ENCODE measurements around the gene CPNE5.

Gene CPNE5

DNA sequence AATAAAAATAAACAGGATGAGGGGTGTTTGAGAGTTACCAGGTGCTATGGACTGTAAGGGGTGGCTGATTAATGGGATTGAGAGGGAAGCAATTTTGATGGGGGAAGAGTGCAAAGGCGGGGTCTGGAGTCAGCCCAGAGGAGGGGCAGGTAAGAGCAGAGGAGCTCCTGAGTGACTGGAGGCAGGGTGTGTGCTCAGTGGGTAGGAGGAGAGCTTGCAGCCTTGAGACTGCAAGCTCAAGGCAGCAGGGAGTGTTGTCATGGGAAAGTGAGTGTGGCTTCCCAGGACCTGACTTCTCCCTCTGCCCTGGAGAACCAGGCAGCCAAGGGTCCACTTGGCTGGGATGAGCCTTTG lies 87.4 kb downstream of the CPNE5 start:
- Histone ChIP-seq H4K8ac (ENCODE audit: low read depth, low read length) (no peak overlapping the region), H3K79me2 (ENCODE audit: control insufficient read depth, insufficient read depth, low read length, poor library complexity) (no peaks in the 10 kb centered on the region), H3K36me3 (ENCODE audit: control insufficient read depth in 1 of 2, insufficient read depth in 2 of 2, low read length in 2 of 2) (no peaks in the 10 kb centered on the region), H2BK5ac (ENCODE audit: low read depth, low read length, poor library complexity) (no peak overlapping the region), H3K27ac (ENCODE audit: low read depth, low read length) (no peak overlapping the region), H3K9me3 (ENCODE audit: insufficient read depth, low read depth, low read length) (peaks cover 3% of the 10 kb centered on the region), H3K14ac (ENCODE audit: low read length) (no peak overlapping the region), H2AK5ac (ENCODE audit: low read length) (no peak overlapping the region), H3K18ac (ENCODE audit: low read length) (no peak overlapping the region), H4K91ac (ENCODE audit: low read depth, low read length) (no peak overlapping the region), H3K9ac (ENCODE audit: low read length) (no peak overlapping the region), H4K12ac (ENCODE audit: low read depth, low read length) (no peak overlapping the region), H2BK120ac (ENCODE audit: insufficient read depth, low read length, poor library complexity) (no peak overlapping the region), H3K4me1 (ENCODE audit: control insufficient read depth in 1 of 2, insufficient read depth in 2 of 2, low read length in 2 of 2) (peaks cover 3 to 7% of the 10 kb centered on the region in 2 experiments), H3K4me2 (ENCODE audit: low read length) (no peak overlapping the region), H3K79me1 (ENCODE audit: low read length) (no peaks in the 10 kb centered on the region), H2BK12ac (ENCODE audit: low read length) (no peak overlapping the region), H3K4ac (ENCODE audit: low read depth, low read length) (no peak overlapping the region), H3K4me3 (ENCODE audit: low read depth, low read length) (no peak overlapping the region), H3K27me3 (ENCODE audit: insufficient read depth, low read length) (no peaks in the 10 kb centered on the region), H3K23ac (ENCODE audit: low read length) (no peak overlapping the region), H2AFZ (ENCODE audit: insufficient read depth, low read length, poor library complexity) (no peak overlapping the region)
- DNase-seq, result no peak
- WGBS (ENCODE audit: extremely low coverage, insufficient coverage, insufficient read length), result no CpG with 5 or more reads among the region's 1 CpG

GRCh38 chr6:36751091-36751490 lies 88.2 kb downstream of the CPNE5 start:
- no peak overlapping the region for H4K8ac ChIP-seq (ENCODE audit: low read depth, low read length)
- no peak overlapping the region for H3K4me2 ChIP-seq (ENCODE audit: low read length)
- no peak overlapping the region for H3K18ac ChIP-seq (ENCODE audit: low read length)
- no peak overlapping the region for H3K4ac ChIP-seq (ENCODE audit: low read depth, low read length)
- H3K79me1 ChIP-seq (ENCODE audit: low read length), result no peaks in the 10 kb centered on the region
- no CpG with 5 or more reads among the region's 3 CpGs for WGBS (ENCODE audit: extremely low coverage, insufficient coverage, insufficient read length)
- no peaks in the 10 kb centered on the region for H3K79me2 ChIP-seq (ENCODE audit: control insufficient read depth, insufficient read depth, low read length, poor library complexity)
- DNase-seq, result no peak
- H2BK120ac ChIP-seq (ENCODE audit: insufficient read depth, low read length, poor library complexity), result no peak overlapping the region
- no peak overlapping the region for H4K12ac ChIP-seq (ENCODE audit: low read depth, low read length)
- no peak overlapping the region for H2AK5ac ChIP-seq (ENCODE audit: low read length)
- no peak overlapping the region for H3K14ac ChIP-seq (ENCODE audit: low read length)
- no peak overlapping the region for H3K23ac ChIP-seq (ENCODE audit: low read length)
- peaks cover 3 to 7% of the 10 kb centered on the region in 2 experiments for H3K4me1 ChIP-seq (ENCODE audit: control insufficient read depth in 1 of 2, insufficient read depth in 2 of 2, low read length in 2 of 2)
- no peaks in the 10 kb centered on the region for H3K27me3 ChIP-seq (ENCODE audit: insufficient read depth, low read length)
- no peak overlapping the region for H2BK5ac ChIP-seq (ENCODE audit: low read depth, low read length, poor library complexity)
- H3K36me3 ChIP-seq (ENCODE audit: control insufficient read depth in 1 of 2, insufficient read depth in 2 of 2, low read length in 2 of 2), result no peaks in the 10 kb centered on the region
- no peak overlapping the region for H3K9ac ChIP-seq (ENCODE audit: low read length)
- H2BK12ac ChIP-seq (ENCODE audit: low read length), result no peak overlapping the region
- no peak overlapping the region for H3K27ac ChIP-seq (ENCODE audit: low read depth, low read length)
- no peak overlapping the region for H4K91ac ChIP-seq (ENCODE audit: low read depth, low read length)
- H3K9me3 ChIP-seq (ENCODE audit: insufficient read depth, low read depth, low read length), result peaks cover 3% of the 10 kb centered on the region
- H3K4me3 ChIP-seq (ENCODE audit: low read depth, low read length), result no peak overlapping the region
- no peak overlapping the region for H2AFZ ChIP-seq (ENCODE audit: insufficient read depth, low read length, poor library complexity)

DNA sequence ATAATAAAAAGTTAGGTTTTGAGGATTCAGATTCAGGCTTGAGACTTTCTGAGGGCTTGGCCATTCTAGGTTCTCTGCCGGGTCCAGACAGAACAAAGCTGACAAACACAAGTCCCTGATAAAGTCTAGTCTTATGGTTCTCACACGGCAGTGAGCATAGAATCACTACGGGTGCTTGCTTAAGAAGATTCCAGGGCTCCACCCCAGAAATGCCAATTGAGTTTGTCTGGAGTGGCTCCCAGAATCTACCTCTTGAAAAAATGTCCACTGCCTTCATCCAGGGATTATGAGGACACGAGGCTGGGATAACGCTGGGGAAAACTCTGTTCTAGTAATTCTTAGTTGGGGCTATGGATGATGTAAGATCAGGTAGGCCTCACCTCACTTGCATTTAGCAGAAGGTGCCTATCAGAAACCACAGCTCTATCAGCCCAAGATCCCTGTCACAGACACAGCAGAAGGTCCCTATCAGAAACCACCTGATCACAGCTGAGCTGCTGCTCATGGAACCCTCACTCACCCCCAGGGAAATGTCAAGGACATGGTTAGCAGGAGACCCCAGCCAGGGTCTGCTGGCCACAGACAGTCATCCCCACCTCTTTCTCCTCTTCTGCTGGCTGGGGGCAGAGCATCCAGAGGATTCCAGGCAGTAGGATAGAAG lies 89.3 kb downstream of the CPNE5 start:
- Histone ChIP-seq H3K9me3 (ENCODE audit: insufficient read depth, low read depth, low read length) (peaks cover 3% of the 10 kb centered on the region), H2BK12ac (ENCODE audit: low read length) (no peak overlapping the region), H3K36me3 (ENCODE audit: control insufficient read depth in 1 of 2, insufficient read depth in 2 of 2, low read length in 2 of 2) (no peaks in the 10 kb centered on the region), H3K79me2 (ENCODE audit: control insufficient read depth, insufficient read depth, low read length, poor library complexity) (no peaks in the 10 kb centered on the region), H3K14ac (ENCODE audit: low read length) (no peak overlapping the region), H3K27me3 (ENCODE audit: insufficient read depth, low read length) (no peaks in the 10 kb centered on the region), H2BK5ac (ENCODE audit: low read depth, low read length, poor library complexity) (no peak overlapping the region), H3K4ac (ENCODE audit: low read depth, low read length) (no peak overlapping the region), H3K27ac (ENCODE audit: low read depth, low read length) (no peak overlapping the region), H4K12ac (ENCODE audit: low read depth, low read length) (no peak overlapping the region), H4K8ac (ENCODE audit: low read depth, low read length) (no peak overlapping the region), H3K9ac (ENCODE audit: low read length) (no peak overlapping the region), H3K18ac (ENCODE audit: low read length) (no peak overlapping the region), H2BK120ac (ENCODE audit: insufficient read depth, low read length, poor library complexity) (no peak overlapping the region), H4K91ac (ENCODE audit: low read depth, low read length) (no peak overlapping the region), H3K23ac (ENCODE audit: low read length) (no peak overlapping the region), H2AFZ (ENCODE audit: insufficient read depth, low read length, poor library complexity) (no peak overlapping the region), H3K4me3 (ENCODE audit: low read depth, low read length) (no peak overlapping the region), H3K79me1 (ENCODE audit: low read length) (no peaks in the 10 kb centered on the region), H3K4me1 (ENCODE audit: control insufficient read depth in 1 of 2, insufficient read depth in 2 of 2, low read length in 2 of 2) (peaks cover 3 to 7% of the 10 kb centered on the region in 2 experiments), H2AK5ac (ENCODE audit: low read length) (no peak overlapping the region), H3K4me2 (ENCODE audit: low read length) (no peak overlapping the region)
- DNase-seq, result no peak
- WGBS (ENCODE audit: extremely low coverage, insufficient coverage, insufficient read length), result no CpG with 5 or more reads among the region's 5 CpGs

GRCh38 chr6:36746251-36746650 lies 93.0 kb downstream of the CPNE5 start:
- Histone ChIP-seq H3K23ac (ENCODE audit: low read length) (no peak overlapping the region), H4K8ac (ENCODE audit: low read depth, low read length) (no peak overlapping the region), H3K79me1 (ENCODE audit: low read length) (no peaks in the 10 kb centered on the region), H3K79me2 (ENCODE audit: control insufficient read depth, insufficient read depth, low read length, poor library complexity) (no peaks in the 10 kb centered on the region), H2BK5ac (ENCODE audit: low read depth, low read length, poor library complexity) (no peak overlapping the region), H3K4me3 (ENCODE audit: low read depth, low read length) (no peak overlapping the region), H2AFZ (ENCODE audit: insufficient read depth, low read length, poor library complexity) (no peak overlapping the region), H3K27ac (ENCODE audit: low read depth, low read length) (no peak overlapping the region), H3K4me2 (ENCODE audit: low read length) (no peak overlapping the region), H3K27me3 (ENCODE audit: insufficient read depth, low read length) (no peaks in the 10 kb centered on the region), H3K9ac (ENCODE audit: low read length) (no peak overlapping the region), H2BK120ac (ENCODE audit: insufficient read depth, low read length, poor library complexity) (no peak overlapping the region), H2AK5ac (ENCODE audit: low read length) (no peak overlapping the region), H3K36me3 (ENCODE audit: control insufficient read depth in 1 of 2, insufficient read depth in 2 of 2, low read length in 2 of 2) (no peaks in the 10 kb centered on the region), H3K4me1 (ENCODE audit: control insufficient read depth in 1 of 2, insufficient read depth in 2 of 2, low read length in 2 of 2) (no peaks in the 10 kb centered on the region), H4K91ac (ENCODE audit: low read depth, low read length) (no peak overlapping the region), H3K14ac (ENCODE audit: low read length) (no peak overlapping the region), H3K4ac (ENCODE audit: low read depth, low read length) (no peak overlapping the region), H2BK12ac (ENCODE audit: low read length) (no peak overlapping the region), H3K9me3 (ENCODE audit: insufficient read depth, low read depth, low read length) (peaks cover 3% of the 10 kb centered on the region), H3K18ac (ENCODE audit: low read length) (no peak overlapping the region), H4K12ac (ENCODE audit: low read depth, low read length) (no peak overlapping the region)
- WGBS (ENCODE audit: extremely low coverage, insufficient coverage, insufficient read length), result no CpG with 5 or more reads among the region's 14 CpGs
- no peak for DNase-seq
